ENCODE results near the gene CASZ1.

- TF ChIP-seq TAF1 (IDR thresholded peaks at IDR 0.05; ENCODE audit: low read depth) (no peak), CREB1 (IDR thresholded peaks at IDR 0.05; ENCODE audit: low read depth) (no peak), MAX (IDR thresholded peaks at IDR 0.05) (no peak), EP300 (IDR thresholded peaks at IDR 0.05; ENCODE audit: borderline replicate concordance) (no peak), FOXM1 (IDR thresholded peaks at IDR 0.05; ENCODE audit: borderline replicate concordance, low read depth) (no peak), RAD21 (IDR thresholded peaks at IDR 0.05; ENCODE audit: low read depth) (no peak), ZBTB7A (IDR thresholded peaks at IDR 0.05; ENCODE audit: low read depth) (no peak), YY1 (IDR thresholded peaks at IDR 0.05; ENCODE audit: low read depth) (no peak), EGR1 (IDR thresholded peaks at IDR 0.05) (no peak), REST (IDR thresholded peaks at IDR 0.05; ENCODE audit: low read depth) (no peak), NFIC (IDR thresholded peaks at IDR 0.05) (no peak), TCF12 (IDR thresholded peaks at IDR 0.05; ENCODE audit: low read depth) (no peak), USF1 (IDR thresholded peaks at IDR 0.05) (no peak), TEAD4 (IDR thresholded peaks at IDR 0.05) (no peak)
Measured at GRCh38 chr1:10610901-10611600, 185.4 kb downstream of the CASZ1 start.

Data from Ishikawa (cell line).